Astrocyte of the spinal cord (primary cell): Measurements from ENCODE around the gene PNMA6E.

Source experiments
- DNase-seq: peaks from one replicate; pipeline ENCODE4 v3.0.0; 2011; ENCODE audit warnings: low read depth, low spot score
- H3K4me3 ChIP-seq: 2 replicates; pipeline ENCODE4 v1.5.1; 2011; ENCODE audit warnings: low read depth, mild to moderate bottlenecking, low read length, moderate library complexity
- in situ Hi-C: cut with HindIII; loops from 2 replicates; pipeline ENCODE4 v1.10.0; 2017; ENCODE audit warnings: low sequenced_read_pairs
- TF ChIP-seq, protein P1 (sequence below): IDR thresholded peaks from 2 replicates; pipeline ENCODE4 v1.5.1; 2012; ENCODE audit warnings: low read depth, mild to moderate bottlenecking, low read length, inconsistent platforms

Gene PNMA6E

DNA sequence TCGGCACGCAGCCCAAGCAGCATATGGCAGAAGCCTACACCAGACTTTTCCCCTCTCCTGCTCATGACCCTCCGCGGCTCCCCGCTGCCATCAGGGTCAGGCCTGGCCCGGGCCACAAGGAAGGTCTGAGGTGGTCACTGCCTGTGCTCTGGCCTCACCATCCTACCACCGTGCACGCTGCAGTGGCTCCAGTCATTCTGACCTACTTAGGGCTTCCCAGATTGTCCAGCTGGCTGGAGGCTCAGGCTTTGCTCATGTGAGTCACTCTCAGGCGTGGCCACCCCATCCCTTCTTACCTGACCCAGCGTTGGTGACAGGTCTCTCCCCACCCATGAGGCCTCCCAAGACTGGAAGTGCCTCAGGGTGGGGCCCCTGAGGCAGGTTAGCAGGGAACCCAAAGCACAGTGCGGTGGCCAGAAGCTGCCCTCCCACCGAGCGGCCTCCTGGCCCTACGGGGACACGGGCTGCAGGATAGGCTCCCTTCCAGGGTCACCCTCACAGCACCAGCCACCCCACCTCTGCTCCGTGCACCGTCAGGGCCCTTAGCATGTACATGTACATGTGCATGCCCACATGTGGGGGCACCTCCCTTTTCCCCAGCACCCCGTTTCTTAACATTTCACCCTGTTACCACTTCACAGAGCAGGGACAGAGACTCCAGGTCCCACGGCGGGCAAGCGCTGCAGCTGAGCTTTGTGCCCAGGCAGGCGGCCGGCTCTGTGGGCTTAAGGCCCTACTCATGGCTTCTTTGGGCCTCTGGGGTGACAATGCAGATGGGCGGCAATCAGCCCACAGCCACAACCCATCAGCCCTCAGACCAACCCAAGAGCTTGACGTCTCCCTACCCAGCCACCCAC, 42.6 kb upstream of the PNMA6E start:
- in situ Hi-C loops = no loop called here
- DNase-seq = no peak
- H3K4me3 ChIP-seq = no peak overlapping the region
- TF ChIP-seq, protein P1, sequence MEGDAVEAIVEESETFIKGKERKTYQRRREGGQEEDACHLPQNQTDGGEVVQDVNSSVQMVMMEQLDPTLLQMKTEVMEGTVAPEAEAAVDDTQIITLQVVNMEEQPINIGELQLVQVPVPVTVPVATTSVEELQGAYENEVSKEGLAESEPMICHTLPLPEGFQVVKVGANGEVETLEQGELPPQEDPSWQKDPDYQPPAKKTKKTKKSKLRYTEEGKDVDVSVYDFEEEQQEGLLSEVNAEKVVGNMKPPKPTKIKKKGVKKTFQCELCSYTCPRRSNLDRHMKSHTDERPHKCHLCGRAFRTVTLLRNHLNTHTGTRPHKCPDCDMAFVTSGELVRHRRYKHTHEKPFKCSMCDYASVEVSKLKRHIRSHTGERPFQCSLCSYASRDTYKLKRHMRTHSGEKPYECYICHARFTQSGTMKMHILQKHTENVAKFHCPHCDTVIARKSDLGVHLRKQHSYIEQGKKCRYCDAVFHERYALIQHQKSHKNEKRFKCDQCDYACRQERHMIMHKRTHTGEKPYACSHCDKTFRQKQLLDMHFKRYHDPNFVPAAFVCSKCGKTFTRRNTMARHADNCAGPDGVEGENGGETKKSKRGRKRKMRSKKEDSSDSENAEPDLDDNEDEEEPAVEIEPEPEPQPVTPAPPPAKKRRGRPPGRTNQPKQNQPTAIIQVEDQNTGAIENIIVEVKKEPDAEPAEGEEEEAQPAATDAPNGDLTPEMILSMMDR = no peak

DNA sequence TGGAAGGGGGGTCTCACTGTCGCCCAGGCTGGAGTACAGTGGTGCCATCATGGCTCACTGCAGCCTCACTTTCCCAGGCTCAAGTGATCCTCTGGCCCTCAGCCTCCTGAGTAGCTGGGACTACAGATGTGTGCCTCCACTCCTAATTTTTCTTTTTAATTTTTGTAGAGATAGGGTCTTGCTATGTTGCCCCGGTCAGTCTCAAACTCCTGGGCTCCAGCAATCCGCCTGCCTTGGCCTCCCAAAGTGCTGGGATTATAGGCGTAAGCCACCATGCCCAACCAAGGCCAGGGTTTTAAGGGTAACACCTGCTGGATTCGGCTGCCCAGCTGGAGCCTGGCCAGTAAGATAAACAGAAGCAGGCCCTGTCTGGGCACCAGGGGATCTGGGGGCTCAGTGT, 41.3 kb upstream of the PNMA6E start:
- in situ Hi-C loops = no loop called here
- TF ChIP-seq, protein P1 = no peak
- DNase-seq = no peak
- no peak overlapping the region for H3K4me3 ChIP-seq

DNA sequence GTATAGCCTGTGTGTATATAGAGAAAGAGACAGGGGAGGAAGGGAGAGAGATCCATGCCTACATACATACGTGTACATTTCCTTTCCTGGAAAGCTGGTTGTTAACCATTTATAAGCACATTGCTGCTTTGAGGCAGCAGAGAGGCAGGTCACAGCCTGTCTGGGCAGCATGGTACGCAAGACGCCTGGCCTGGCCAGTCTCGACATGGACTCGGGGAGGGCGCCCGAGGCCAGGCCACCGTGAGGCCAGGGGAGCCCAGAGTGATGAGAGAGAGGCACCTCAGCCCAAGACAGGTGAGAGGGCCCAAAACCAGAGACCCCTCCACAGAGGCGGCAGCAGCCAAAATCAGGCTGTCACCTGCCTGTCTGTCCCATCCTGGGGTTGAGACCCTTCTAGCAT, 40.8 kb upstream of the PNMA6E start:
- no peak for DNase-seq
- no peak overlapping the region for H3K4me3 ChIP-seq
- TF ChIP-seq, protein P1 = no peak
- in situ Hi-C loops = no loop called here

DNA sequence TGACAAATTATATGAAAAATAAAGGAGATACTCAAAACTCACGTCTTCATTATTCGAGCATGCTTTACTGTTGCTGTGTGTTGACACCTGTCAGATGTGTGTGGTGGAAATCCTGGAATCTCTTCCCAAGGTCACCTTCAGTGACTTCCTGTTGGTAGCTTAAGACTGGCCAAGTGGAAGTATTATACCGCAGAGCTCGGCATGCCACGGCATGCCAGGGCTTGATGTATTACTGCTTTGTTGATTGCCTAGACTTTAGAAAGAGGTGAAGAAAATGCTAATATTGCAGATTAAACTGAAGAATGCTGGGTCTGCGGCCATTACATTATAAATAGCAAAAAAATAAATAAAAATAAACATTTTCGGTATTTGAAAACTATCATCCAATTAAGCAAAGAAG, 40.1 kb upstream of the PNMA6E start:
- no peak overlapping the region for H3K4me3 ChIP-seq
- TF ChIP-seq, protein P1 = no peak
- in situ Hi-C loops = no loop called here
- DNase-seq = no peak

DNA sequence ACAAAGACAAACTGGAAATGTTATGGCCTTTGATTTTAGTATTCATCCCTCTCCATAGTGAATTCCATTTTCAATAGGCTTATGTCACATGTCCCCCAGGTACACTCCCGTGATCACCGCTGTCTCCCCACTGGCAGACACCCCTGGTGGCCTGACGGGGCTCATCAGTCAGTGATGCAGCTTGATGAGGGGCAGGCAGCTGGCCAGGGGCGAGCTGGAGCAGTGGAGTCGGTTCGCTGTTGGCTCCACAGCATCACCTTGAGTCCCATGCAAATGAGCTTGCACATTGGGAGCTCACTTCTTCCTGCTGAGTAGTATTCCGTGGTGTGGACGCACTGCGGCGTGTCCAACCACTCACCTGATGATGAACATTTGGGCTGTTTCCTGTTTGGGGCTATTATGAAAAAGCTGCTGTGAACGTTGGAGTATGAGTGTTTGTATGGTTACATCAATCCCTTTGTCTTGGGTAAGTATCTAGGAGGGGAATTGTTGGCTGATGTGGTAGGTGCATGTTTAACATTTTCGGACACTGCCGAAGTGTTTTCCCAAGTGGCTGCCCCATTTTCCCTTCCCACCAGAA, 39.5 kb upstream of the PNMA6E start:
- DNase-seq = no peak
- in situ Hi-C loops = no loop called here
- TF ChIP-seq, protein P1 = no peak
- H3K4me3 ChIP-seq = no peak overlapping the region

DNA sequence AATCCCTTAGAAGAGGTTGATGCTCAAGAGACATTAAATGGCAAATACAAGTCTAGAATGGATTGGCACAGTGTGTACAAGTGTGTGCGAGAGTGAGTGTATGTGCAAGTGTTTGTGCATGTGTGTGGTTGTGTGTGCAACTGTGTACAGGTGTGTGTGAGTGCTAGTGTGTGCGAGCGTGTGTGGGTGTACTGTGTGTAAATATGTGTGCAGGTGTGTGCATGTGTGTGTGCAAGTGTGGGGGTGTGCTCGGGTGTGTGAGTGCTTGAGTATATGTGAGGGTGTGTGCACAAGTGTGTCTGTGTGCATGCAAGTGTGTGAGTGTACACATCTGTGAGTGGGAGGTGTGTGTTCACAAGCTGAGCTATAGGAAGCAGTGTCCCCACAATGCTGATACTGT, 38.8 kb upstream of the PNMA6E start:
- in situ Hi-C loops = no loop called here
- no peak overlapping the region for H3K4me3 ChIP-seq
- TF ChIP-seq, protein P1 = no peak
- no peak for DNase-seq
